HG03175 (cell line): Measurements from ENCODE around the gene OR5H14.
A peak's percentile ranks its signal among the peaks of the same experiment; 100 is the strongest.
"Not testable (repeated sequence)": the region's sequence is repeated elsewhere in the genome, so short reads cannot be mapped to it uniquely, and the experiment has no call there.

ENCODE experiments used
- ATAC-seq: cut with Tn5 transposase; IDR thresholded peaks from one replicate; pipeline ENCODE4 v1.9.1; 2021; ENCODE audit warnings: mild to moderate bottlenecking, moderate library complexity; ENCODE audit not compliant: unreplicated experiment

Gene OR5H14

DNA sequence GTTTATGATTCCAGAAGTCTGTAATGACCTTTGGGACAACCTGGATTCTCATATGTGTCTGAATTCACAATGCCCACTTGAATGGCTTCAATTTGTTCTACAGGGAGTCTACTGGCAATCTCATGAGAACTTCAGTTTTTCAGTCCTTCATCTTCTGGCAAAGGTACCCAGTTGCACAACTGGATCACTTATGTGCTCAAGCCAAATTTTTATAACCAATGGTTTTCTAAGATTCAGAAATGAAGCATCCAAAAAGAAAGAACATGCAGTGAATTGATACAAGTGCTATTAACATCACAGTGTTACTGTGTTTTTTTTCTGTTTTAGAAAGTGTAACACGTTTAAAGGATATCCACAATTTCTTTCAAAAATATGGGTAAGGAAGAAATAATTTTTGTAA lies at the start of gene OR5H14:
TSS of gene OR5H14 (plus strand) at position 301 of the 400 bp plus-strand sequence. CDS start 1,907 bp downstream, outside the sequence.
- ATAC-seq, result no peak

DNA sequence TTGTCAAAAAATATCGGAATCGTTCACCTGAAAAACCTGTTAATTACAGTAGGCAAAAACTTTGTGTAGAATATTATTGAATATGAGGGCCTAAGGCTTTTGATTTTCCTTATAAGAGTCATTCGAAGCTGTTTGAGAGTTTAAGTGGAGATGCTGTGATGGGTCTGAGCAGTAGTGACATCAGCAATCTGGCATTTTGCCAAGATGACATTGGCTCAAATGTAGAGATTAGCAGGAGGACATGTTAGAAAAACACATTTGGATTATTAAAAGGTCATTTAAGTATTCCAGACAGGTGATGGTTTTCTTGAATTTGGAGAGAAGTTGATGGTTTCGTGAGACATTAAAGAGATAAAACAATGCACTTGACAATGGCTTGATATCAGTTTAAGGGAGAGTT lies 47.4 kb upstream of the OR5H14 start:
- ATAC-seq, result no peak

DNA sequence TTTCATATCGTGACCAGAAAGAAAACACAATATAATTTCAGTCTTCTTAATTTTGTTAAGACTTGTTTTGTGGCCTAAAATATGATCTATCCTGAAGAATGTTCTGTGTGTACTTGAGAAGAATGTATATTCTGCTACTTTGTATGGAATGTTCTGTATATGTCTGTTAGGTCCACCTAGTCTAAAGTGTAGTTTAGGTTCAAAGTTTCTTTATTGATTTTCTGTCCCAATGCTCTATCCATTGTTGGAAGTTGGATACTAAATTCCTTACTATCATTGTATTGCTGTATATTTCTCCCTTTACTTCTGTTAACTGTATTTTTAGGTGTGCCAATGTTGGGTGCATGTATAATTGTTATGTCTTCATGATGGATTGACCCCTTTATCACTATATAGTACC lies 39.1 kb upstream of the OR5H14 start:
- ATAC-seq, result no peak

DNA sequence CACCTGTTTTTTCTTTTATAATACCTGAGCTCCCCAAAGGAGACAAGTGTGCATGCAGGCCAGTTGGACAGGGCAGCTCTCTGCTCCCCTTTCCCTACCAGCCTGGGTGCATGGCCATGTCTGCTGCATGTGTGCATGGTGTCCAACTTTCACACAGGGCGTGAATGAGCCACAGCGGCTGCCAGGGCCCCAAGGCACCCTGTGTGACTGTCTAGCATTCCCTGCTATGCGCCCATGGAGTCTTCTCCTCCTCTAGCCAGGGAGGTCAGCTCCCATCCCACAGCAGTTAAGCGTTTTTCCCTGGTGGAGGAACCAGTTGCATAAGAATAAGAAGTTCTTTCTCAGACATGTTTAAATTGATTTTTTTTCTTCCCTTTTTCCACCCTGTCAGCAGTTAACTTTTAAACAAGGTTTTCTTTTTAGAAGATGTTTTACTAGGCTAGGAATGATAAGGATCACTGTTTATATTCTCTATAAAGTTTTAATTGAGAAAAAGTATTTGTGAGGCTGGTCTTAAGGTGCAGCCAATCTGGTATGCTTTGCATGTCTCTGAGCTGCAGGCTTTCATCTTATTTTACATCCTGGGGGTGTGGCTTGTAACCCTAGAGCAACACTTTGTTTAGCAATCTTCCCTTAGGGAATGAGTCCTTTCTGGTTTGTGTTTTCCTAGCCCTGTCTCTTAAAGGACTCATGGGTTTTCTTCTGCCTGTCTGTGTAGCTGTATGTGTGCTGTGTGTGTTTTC lies 37.3 kb upstream of the OR5H14 start:
- no peak for ATAC-seq

DNA sequence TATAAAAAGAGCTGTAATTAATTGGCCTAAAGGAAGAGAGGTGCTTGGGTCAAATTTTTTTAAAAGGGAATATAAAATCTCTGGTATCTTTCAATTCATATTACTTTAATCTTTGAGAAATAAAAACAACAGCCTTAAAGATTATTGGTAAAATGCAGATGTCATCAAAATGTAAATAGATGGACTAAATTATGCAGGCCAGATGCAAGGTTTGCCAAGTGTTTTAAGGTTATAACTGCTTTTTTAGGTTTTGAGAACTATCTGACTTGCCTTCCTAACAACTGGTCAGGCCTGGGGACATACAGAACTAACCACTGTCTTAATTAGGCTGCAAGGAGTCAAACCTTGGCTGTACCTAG lies 36.8 kb upstream of the OR5H14 start:
- no peak for ATAC-seq

GRCh38 chr3:98114264-98114663 lies 33.0 kb upstream of the OR5H14 start:
- no peak for ATAC-seq

DNA sequence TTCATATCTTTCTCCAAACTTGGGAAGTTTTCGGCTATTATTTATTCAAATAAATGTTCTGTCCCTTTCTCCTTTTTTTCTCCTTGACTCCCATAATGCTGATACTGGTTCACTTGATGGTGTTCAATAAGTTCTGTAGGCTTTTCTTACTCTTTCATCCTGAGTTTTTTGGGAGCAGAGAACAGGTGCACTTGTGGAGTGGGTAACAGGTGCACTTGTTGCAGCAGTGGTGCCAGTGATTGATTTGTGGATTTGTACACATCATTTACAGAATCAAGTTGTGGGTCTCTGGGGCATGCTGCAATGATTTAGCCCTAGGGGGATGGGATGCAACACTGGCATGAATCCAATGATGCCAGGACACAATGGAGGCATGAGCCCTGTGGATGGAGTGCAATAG lies 31.6 kb upstream of the OR5H14 start:
- no peak for ATAC-seq

DNA sequence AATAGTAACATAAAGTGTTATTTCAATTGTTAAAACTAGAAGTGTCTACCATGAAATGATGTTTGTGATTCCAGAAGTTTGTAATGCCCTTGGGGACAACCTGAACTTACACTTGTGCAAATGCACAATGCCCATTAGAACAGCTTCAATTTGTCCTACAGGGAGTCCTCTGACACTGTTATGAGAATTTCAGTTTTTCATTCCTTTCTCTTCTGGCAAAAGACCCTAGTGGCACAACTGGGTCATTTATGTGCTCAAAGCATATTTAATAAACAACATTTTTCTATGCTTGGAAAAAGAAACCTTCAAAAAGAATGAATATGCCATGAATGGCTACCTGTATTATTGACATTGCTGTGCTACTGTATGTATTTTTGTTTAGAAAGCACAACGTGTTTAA lies 16.9 kb upstream of the OR5H14 start, which contains the start of gene OR5H1:
TSS of gene OR5H1 (plus strand) at position 301 of the 400 bp plus-strand sequence. CDS start 1,977 bp downstream, outside the sequence.
- no peak for ATAC-seq

DNA sequence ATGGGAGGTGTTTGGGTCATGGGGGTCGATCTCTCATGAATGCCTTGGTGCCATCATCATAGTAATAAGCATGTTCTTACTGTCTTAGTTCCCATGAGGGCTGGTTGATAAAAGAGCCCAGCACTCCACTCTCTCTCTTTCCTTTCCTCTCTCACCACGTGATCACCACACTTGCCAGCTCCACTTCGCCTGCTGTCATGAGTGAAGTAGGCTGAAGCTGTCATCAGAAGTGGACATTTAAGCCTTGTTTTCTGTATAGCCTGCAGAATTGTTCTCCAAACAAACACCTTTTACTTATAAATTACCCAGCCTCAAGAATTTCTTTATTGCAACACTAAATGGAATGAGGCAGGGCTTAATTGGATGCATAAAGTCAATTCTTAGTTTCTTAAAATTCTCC lies 10.6 kb upstream of the OR5H14 start:
- no peak for ATAC-seq

- ATAC-seq, result not testable (repeated sequence)
These were observed 9.3 kb upstream of the OR5H14 start for GRCh38 chr3:98137826-98138557.

DNA sequence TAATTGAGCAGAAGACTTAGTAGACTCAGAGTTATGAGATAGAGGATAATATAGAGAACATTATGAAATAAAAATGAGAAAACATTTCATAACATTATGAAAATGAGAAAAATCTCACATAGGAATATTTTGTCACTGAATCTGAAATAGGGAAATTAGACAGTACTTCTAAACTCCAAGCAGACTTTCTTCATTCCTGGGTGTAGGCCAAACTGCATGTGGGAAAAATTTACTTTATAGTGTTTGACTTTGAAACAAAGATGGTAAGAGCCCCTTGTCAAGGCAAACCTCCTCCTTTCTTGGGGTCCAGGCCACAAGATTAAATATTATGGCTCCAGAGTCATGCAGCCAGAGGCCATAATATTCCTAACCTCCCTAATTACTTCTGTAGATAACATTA lies 6.7 kb upstream of the OR5H14 start:
- ATAC-seq, result no peak

DNA sequence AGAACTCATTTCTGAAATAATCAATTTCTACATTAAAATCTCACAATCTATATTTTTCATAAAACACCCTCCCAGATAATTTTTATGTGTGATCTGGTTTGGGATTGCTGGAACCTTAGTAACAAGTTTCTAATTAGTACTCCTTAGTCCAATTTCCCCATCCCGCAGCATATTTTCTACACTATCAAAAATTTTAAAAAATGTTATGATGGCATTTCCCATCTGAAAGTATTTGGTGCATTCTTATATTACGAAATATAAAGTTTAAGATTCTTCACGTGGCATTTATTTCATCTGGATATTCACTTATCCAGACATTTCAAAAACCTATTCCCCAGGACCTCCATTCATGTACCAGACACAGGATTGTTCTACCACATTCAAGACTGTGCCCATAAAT lies 1.5 kb downstream of the OR5H14 start:
- no peak for ATAC-seq

- not testable (repeated sequence) for ATAC-seq
These were observed 2.2 kb downstream of the OR5H14 start for GRCh38 chr3:98149456-98149855.

DNA sequence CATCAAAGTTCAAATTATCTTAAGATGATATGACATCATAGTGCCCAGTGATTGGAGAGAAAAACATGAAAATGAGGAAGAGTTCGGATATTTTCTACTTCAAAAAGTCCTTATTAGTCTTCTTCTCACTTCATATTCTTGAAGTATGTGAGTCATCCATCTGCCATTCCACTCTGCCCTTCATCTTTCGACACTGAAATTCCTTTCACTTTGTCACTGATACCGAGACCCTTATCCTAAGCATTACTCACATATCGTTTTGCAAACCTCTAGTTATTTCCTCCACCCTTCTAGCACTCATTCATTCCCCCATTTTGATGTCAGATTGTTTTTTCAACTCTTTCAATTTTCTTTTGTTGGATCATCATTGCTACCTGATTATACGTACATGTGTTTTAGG lies 4.0 kb downstream of the OR5H14 start:
- ATAC-seq, result no peak

DNA sequence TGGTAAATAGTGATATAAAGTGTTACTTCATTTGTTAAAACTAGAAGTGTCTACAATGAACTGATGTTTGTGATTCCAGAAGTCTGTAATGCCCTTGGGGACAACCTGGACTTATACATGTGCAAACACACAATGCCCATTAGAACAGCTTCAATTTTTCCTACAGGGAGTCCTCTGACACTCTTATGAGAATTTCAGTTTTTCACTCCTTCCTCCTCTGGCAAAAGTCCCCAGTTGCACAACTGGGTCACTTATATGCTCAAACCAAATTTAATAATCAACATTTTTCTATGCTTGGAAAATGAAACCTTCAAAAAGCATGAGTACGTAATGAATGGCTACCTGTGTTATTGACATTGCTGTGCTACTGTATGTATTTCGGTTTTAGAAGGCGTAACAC lies 19.1 kb downstream of the OR5H14 start, which contains the start of gene OR5H15:
TSS of gene OR5H15 (plus strand) at position 301 of the 400 bp plus-strand sequence. CDS start 2,004 bp downstream, outside the sequence.
- ATAC-seq, result no peak

GRCh38 chr3:98171071-98171470 lies 23.8 kb downstream of the OR5H14 start:
- ATAC-seq, result no peak

GRCh38 chr3:98172621-98173020 lies 25.3 kb downstream of the OR5H14 start:
- no peak for ATAC-seq

- ATAC-seq, result no peak
These were observed 33.1 kb downstream of the OR5H14 start for GRCh38 chr3:98180319-98180890.

DNA sequence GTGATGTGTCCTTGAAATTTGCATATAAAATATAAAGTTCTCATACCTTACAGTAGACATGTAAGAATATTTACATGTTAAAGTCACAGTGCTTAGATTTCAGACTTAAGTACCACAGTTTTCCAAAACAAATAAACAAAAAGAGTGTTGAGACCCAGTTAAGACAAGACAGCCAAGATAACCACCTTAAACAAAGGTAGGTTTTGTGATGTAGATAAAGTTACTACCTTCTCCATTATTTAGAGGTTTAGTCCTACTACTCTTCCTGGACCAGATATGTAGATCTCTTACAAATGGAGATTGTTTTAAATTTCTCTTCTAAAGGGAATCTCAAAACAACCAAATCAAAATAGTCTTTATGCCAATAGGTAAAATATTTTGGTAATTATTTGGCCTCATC lies 34.9 kb downstream of the OR5H14 start:
- no peak for ATAC-seq

GRCh38 chr3:98185180-98185579 lies 37.9 kb downstream of the OR5H14 start:
- ATAC-seq, result no peak

- ATAC-seq, result peak; percentile 71
These were observed 41.3 kb downstream of the OR5H14 start for GRCh38 chr3:98188545-98188944.

DNA sequence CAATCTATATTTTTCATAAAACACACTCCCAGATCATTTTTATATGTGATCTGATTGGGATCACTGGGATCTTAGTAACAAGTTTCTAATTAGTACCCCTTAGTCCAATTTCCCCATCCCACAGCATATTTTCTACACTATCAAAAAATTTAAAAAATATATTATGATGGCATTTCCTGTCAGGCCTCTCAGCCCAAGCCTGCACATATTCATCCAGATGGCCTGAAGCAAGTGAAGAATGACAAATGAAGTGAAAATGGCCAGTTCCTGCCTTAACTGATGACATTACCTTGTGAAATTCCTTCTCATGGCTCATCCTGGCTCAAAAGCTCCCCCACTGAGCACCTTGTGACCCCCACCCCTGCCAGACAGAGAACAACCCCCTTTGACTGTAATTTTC lies 43.6 kb downstream of the OR5H14 start:
- not testable (repeated sequence) for ATAC-seq
